Progenitor cell of endocrine pancreas (in vitro differentiated cells): ENCODE results near the gene PLEKHG2. TPM values are rescaled to one million over a fixed set of nuclear protein-coding genes. Genes with fewer than 3 reads are reported as not detected.

Experiments
- DNase-seq: peaks from one replicate; pipeline ENCODE4 v3.0.0; 2021; ENCODE audit warnings: low spot score; ENCODE audit not compliant: unreplicated experiment
- H3K27ac Mint-ChIP-seq: 2 replicates; pipeline ENCODE4 v1.8.0; 2021; ENCODE audit warnings: mild to moderate bottlenecking, moderate library complexity, mixed read lengths
- H3K27me3 Mint-ChIP-seq: 2 replicates; pipeline ENCODE4 v1.8.0; 2021; ENCODE audit warnings: mixed read lengths
- H3K36me3 Mint-ChIP-seq: 2 replicates; pipeline ENCODE4 v1.8.0; 2022; ENCODE audit warnings: mixed read lengths; ENCODE audit not compliant: insufficient read depth
- H3K4me1 Mint-ChIP-seq: 2 replicates; pipeline ENCODE4 v1.8.0; 2021; ENCODE audit warnings: low read depth, mixed read lengths
- H3K4me3 Mint-ChIP-seq: 2 replicates; pipeline ENCODE4 v1.8.0; 2021; ENCODE audit warnings: low read depth, mild to moderate bottlenecking, moderate library complexity, mixed read lengths
- H3K9me3 Mint-ChIP-seq: 2 replicates; pipeline ENCODE4 v1.8.0; 2021; ENCODE audit warnings: low read depth, mixed read lengths
- total RNA-seq: library from RNA; stranded (reverse); gene quantifications from 2 replicates; pipeline ENCODE4 v1.2.1, GENCODE V29; 2021
- TF ChIP-seq, protein P1 (sequence below): fragments of 200-600 bp; sonication (generic); IDR thresholded peaks from one replicate; pipeline ENCODE4 v1.5.0; 2021; ENCODE audit warnings: antibody characterized with exemption, mild to moderate bottlenecking; ENCODE audit not compliant: unreplicated experiment

PLEKHG2 gene
- total RNA-seq, 1 donor from 2014 or later = 162 TPM

DNA sequence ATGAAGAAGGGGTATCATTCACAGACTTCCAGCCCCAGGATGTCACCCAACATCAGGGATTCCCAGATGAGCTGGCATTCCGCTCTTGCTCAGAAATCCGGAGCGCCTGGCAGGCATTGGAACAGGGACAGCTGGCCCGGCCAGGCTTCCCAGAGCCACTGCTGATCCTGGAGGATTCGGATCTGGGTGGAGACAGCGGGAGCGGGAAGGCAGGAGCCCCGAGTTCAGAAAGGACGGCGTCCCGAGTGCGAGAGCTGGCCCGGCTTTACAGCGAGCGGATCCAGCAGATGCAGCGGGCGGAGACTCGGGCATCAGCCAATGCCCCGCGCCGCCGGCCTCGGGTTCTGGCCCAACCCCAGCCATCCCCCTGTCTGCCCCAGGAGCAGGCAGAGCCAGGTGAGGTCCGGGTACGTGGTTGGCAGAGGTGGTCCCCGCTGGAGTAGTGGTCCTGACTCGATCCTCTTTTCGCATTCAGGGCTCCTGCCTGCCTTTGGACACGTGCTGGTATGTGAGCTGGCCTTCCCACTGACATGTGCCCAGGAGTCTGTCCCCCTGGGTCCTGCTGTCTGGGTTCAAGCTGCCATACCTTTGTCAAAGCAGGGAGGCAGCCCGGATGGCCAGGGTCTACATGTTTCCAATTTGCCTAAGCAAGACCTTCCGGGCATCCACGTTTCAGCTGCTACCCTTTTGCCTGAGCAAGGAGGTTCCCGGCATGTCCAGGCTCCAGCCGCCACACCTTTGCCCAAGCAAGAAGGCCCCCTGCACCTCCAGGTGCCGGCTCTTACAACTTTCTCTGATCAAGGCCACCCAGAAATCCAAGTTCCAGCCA, 11.0 kb downstream of the PLEKHG2 start:
- Mint-ChIP-seq H3K9me3 (no peaks in the 10 kb centered on the region), H3K27me3 (no peaks in the 10 kb centered on the region), H3K36me3 (peaks cover 10% of the 10 kb centered on the region), H3K4me1 (peaks cover 4% of the 10 kb centered on the region), H3K4me3 (no peak overlapping the region), H3K27ac (no peak overlapping the region)
- TF ChIP-seq, protein P1, sequence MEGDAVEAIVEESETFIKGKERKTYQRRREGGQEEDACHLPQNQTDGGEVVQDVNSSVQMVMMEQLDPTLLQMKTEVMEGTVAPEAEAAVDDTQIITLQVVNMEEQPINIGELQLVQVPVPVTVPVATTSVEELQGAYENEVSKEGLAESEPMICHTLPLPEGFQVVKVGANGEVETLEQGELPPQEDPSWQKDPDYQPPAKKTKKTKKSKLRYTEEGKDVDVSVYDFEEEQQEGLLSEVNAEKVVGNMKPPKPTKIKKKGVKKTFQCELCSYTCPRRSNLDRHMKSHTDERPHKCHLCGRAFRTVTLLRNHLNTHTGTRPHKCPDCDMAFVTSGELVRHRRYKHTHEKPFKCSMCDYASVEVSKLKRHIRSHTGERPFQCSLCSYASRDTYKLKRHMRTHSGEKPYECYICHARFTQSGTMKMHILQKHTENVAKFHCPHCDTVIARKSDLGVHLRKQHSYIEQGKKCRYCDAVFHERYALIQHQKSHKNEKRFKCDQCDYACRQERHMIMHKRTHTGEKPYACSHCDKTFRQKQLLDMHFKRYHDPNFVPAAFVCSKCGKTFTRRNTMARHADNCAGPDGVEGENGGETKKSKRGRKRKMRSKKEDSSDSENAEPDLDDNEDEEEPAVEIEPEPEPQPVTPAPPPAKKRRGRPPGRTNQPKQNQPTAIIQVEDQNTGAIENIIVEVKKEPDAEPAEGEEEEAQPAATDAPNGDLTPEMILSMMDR = no peak
- no peak for DNase-seq

DNA sequence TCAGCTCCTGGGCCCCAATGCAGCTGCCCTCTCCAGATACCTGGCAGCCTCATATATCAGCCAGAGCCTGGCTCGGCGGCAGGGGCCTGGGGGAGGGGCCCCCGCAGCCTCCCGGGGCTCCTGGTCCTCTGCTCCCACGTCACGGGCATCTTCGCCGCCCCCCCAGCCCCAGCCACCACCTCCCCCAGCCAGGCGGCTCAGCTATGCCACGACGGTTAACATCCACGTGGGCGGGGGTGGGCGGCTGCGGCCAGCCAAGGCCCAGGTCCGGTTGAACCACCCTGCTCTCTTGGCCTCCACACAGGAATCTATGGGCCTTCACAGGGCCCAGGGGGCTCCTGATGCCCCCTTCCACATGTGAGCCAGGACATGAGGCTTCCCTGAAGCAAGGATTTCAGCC, 12.5 kb downstream of the PLEKHG2 start:
- no peaks in the 10 kb centered on the region for H3K27me3 Mint-ChIP-seq
- no peak overlapping the region for H3K27ac Mint-ChIP-seq
- H3K4me3 Mint-ChIP-seq = no peak overlapping the region
- TF ChIP-seq, protein P1 = no peak
- peaks cover 8% of the 10 kb centered on the region for H3K36me3 Mint-ChIP-seq
- no peak for DNase-seq
- H3K9me3 Mint-ChIP-seq = no peaks in the 10 kb centered on the region
- peaks cover 9% of the 10 kb centered on the region for H3K4me1 Mint-ChIP-seq

DNA sequence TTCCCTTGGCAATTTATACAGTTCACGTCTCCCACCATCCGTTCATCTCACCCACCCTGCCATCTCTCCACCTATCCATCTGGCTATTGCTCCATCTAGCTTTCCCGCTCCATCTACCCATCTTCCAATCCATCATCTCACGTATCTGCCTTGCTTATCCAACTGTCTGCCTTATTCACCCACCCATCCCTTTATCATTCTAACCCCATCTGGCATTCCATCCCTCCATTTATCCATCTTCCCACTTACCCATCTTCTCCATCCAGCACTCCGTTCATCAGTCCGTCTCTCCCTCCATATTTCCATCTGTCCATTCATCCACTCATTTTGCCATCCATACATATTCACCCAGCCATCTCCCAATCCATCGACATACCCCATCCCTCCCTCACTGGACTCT, 13.3 kb downstream of the PLEKHG2 start:
- H3K27me3 Mint-ChIP-seq = no peaks in the 10 kb centered on the region
- TF ChIP-seq, protein P1 = no peak
- no peak for DNase-seq
- peaks cover 9% of the 10 kb centered on the region for H3K4me1 Mint-ChIP-seq
- H3K9me3 Mint-ChIP-seq = no peaks in the 10 kb centered on the region
- no peak overlapping the region for H3K27ac Mint-ChIP-seq
- H3K4me3 Mint-ChIP-seq = no peak overlapping the region
- peaks cover 8% of the 10 kb centered on the region for H3K36me3 Mint-ChIP-seq

DNA sequence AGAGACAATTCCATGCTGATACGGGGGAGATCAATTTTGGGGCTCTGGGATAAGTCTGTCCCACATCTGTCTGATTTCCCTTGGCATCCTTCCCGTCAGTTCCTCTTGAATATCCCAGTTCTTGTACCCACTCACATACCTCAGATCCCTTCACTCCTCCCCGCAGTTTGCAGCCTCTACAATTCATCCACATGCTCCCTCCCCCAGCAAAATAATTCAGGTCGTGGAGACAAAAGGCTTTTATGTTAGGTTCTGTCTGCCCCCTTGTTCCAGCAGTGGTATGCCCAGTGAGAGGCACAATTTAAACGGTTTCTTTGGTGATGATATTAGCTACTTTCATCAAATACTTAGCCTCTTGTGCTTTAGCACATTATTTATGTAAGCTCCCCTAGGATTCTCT, 13.7 kb downstream of the PLEKHG2 start:
- H3K27ac Mint-ChIP-seq = no peak overlapping the region
- no peaks in the 10 kb centered on the region for H3K27me3 Mint-ChIP-seq
- H3K9me3 Mint-ChIP-seq = no peaks in the 10 kb centered on the region
- no peak for DNase-seq
- H3K4me3 Mint-ChIP-seq = no peak overlapping the region
- H3K36me3 Mint-ChIP-seq = peaks cover 8% of the 10 kb centered on the region
- TF ChIP-seq, protein P1 = no peak
- peaks cover 9% of the 10 kb centered on the region for H3K4me1 Mint-ChIP-seq

DNA sequence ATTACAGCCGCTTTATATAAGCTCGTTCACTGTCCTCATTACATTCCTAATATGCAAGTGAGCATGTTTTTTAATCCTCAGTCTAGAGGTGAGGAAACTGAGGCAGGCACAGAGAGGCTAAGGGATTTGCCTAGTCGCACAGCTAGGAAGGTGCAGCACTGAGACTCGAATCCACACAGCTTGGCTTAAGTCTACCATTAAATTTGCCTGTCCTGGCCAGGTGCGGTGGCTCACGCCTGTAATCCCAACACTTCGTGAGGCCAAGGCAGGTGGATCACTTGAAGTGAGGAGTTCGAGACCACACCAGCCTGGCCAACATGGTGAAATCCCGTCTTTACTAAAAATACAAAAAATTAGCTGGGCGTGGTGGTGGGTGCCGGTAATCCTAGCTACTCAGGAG, 15.2 kb downstream of the PLEKHG2 start:
- H3K27ac Mint-ChIP-seq = peak overlapping the region; percentile 92
- peaks cover 9% of the 10 kb centered on the region for H3K4me1 Mint-ChIP-seq
- H3K27me3 Mint-ChIP-seq = no peaks in the 10 kb centered on the region
- DNase-seq = no peak
- TF ChIP-seq, protein P1 = no peak
- peaks cover 8% of the 10 kb centered on the region for H3K36me3 Mint-ChIP-seq
- no peaks in the 10 kb centered on the region for H3K9me3 Mint-ChIP-seq
- no peak overlapping the region for H3K4me3 Mint-ChIP-seq
